Stimulated activated CD8-positive, alpha-beta memory T cell treated with anti-CD3 and anti-CD28 coated beads, Interleukin-15, amount 100 ng/mL, for 1 hour (primary cell): ENCODE results near the gene TRAF3IP3.

Experiments used
- DNase-seq: peaks from one replicate; pipeline ENCODE4 v3.0.0-alpha.2; 2020; ENCODE audit warnings: low read depth

Gene TRAF3IP3

GRCh38 chr1:209755926-209756614 lies at the start of gene TRAF3IP3:
TRAF3IP3 (plus strand) TSS chr1:209756053; CDS start chr1:209760040, 3,987 bp downstream.
- DNase-seq, result peak; percentile 50

- no peak for DNase-seq
These were observed 49.2 kb upstream of the TRAF3IP3 start for GRCh38 chr1:209706622-209707021.

- DNase-seq, result no peak
These were observed 48.5 kb upstream of the TRAF3IP3 start for GRCh38 chr1:209707308-209707707.

- DNase-seq, result no peak
These were observed 47.6 kb upstream of the TRAF3IP3 start for GRCh38 chr1:209708297-209708696.

- DNase-seq, result no peak
These were observed 45.8 kb upstream of the TRAF3IP3 start for GRCh38 chr1:209710093-209710492.

GRCh38 chr1:209710847-209711246 lies 45.0 kb upstream of the TRAF3IP3 start:
- DNase-seq, result no peak

- DNase-seq, result no peak
These were observed 41.5 kb upstream of the TRAF3IP3 start for GRCh38 chr1:209714338-209714737.

- no peak for DNase-seq
These were observed 40.5 kb upstream of the TRAF3IP3 start for GRCh38 chr1:209715314-209715713.

- DNase-seq, result no peak
These were observed 38.0 kb upstream of the TRAF3IP3 start for GRCh38 chr1:209717818-209718217.

- DNase-seq, result no peak
These were observed 35.5 kb upstream of the TRAF3IP3 start for GRCh38 chr1:209720326-209720725.

- DNase-seq, result no peak
These were observed 35.0 kb upstream of the TRAF3IP3 start for GRCh38 chr1:209720826-209721225.

GRCh38 chr1:209721323-209721722 lies 34.5 kb upstream of the TRAF3IP3 start:
- no peak for DNase-seq

GRCh38 chr1:209723265-209723664 lies 32.6 kb upstream of the TRAF3IP3 start:
- no peak for DNase-seq

- DNase-seq, result no peak
These were observed 31.8 kb upstream of the TRAF3IP3 start for GRCh38 chr1:209723756-209724693.

- DNase-seq, result no peak
These were observed 28.6 kb upstream of the TRAF3IP3 start for GRCh38 chr1:209727286-209727685.

GRCh38 chr1:209727785-209728184 lies 28.1 kb upstream of the TRAF3IP3 start:
- DNase-seq, result no peak

GRCh38 chr1:209728466-209728865 lies 27.4 kb upstream of the TRAF3IP3 start:
- no peak for DNase-seq

- no peak for DNase-seq
These were observed 26.4 kb upstream of the TRAF3IP3 start for GRCh38 chr1:209729436-209729835.

- no peak for DNase-seq
These were observed 23.1 kb upstream of the TRAF3IP3 start for GRCh38 chr1:209732725-209733124.

- no peak for DNase-seq
These were observed 22.3 kb upstream of the TRAF3IP3 start for GRCh38 chr1:209733409-209734192.

GRCh38 chr1:209736490-209737117 lies 19.2 kb upstream of the TRAF3IP3 start:
- no peak for DNase-seq

- DNase-seq, result no peak
These were observed 18.7 kb upstream of the TRAF3IP3 start for GRCh38 chr1:209737118-209737505.
